ENCODE data around the gene PTOV1.

DNA sequence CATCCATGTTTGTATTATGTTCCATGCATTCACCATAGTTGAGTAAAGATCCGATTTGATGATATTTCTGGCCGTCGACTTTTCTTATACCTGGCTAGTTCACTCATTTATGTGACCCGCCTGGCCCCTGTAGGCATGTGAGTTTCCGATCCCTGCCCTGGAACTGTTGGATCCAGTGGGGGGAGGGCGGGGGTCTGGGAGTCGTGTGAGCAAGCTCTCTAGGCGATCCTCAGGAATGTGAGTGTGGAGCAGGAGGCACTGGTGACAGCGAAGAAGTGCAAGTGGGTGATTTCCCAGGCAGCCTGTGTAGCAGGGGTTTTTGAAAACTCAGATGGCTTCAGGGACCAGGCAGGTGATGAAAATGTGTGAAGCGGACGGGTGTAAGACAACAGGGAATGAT, 10.6 kb upstream of the PTOV1 start:
- TF ChIP-seq, protein P1, sequence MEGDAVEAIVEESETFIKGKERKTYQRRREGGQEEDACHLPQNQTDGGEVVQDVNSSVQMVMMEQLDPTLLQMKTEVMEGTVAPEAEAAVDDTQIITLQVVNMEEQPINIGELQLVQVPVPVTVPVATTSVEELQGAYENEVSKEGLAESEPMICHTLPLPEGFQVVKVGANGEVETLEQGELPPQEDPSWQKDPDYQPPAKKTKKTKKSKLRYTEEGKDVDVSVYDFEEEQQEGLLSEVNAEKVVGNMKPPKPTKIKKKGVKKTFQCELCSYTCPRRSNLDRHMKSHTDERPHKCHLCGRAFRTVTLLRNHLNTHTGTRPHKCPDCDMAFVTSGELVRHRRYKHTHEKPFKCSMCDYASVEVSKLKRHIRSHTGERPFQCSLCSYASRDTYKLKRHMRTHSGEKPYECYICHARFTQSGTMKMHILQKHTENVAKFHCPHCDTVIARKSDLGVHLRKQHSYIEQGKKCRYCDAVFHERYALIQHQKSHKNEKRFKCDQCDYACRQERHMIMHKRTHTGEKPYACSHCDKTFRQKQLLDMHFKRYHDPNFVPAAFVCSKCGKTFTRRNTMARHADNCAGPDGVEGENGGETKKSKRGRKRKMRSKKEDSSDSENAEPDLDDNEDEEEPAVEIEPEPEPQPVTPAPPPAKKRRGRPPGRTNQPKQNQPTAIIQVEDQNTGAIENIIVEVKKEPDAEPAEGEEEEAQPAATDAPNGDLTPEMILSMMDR (IDR thresholded peaks at IDR 0.05; ENCODE audit: low read length): no peak
- no peak for TF ChIP-seq EZH2 (IDR thresholded peaks at IDR 0.05; ENCODE audit: borderline replicate concordance, low read length)

Measured in OCI-LY1 (cell line).